HG03196 (cell line): ENCODE data around the gene KCNQ1.
A peak's percentile ranks its signal among the peaks of the same experiment; 100 is the strongest.

ENCODE experiments used
- ATAC-seq: cut with Tn5 transposase; IDR thresholded peaks from one replicate; pipeline ENCODE4 v1.9.1; 2021; ENCODE audit not compliant: unreplicated experiment

Gene KCNQ1

GRCh38 chr11:2532704-2533586 is 88.1 kb downstream of the KCNQ1 start:
- peak; percentile 58 for ATAC-seq

- no peak for ATAC-seq
These were observed 88.9 kb downstream of the KCNQ1 start for GRCh38 chr11:2533587-2534133.

GRCh38 chr11:2534134-2534956 is 89.5 kb downstream of the KCNQ1 start:
- no peak for ATAC-seq

- no peak for ATAC-seq
These were observed 90.3 kb downstream of the KCNQ1 start for GRCh38 chr11:2534957-2535672.

GRCh38 chr11:2535673-2536439 is 91.0 kb downstream of the KCNQ1 start:
- no peak for ATAC-seq

GRCh38 chr11:2536440-2536989 is 91.7 kb downstream of the KCNQ1 start:
- no peak for ATAC-seq

GRCh38 chr11:2537010-2537705 is 92.3 kb downstream of the KCNQ1 start:
- no peak for ATAC-seq

GRCh38 chr11:2537896-2538724 is 93.3 kb downstream of the KCNQ1 start:
- no peak for ATAC-seq

GRCh38 chr11:2538951-2539350 is 94.1 kb downstream of the KCNQ1 start:
- ATAC-seq: no peak

- no peak for ATAC-seq
These were observed 94.8 kb downstream of the KCNQ1 start for GRCh38 chr11:2539371-2540222.

- no peak for ATAC-seq
These were observed 95.6 kb downstream of the KCNQ1 start for GRCh38 chr11:2540223-2540991.

GRCh38 chr11:2540992-2541680 is 96.3 kb downstream of the KCNQ1 start:
- ATAC-seq: no peak

- ATAC-seq: no peak
These were observed 97.1 kb downstream of the KCNQ1 start for GRCh38 chr11:2541881-2542361.

- ATAC-seq: no peak
These were observed 97.6 kb downstream of the KCNQ1 start for GRCh38 chr11:2542406-2542805.

- ATAC-seq: no peak
These were observed 103.0 kb downstream of the KCNQ1 start for GRCh38 chr11:2547806-2548205.

GRCh38 chr11:2548596-2548995 is 103.8 kb downstream of the KCNQ1 start:
- no peak for ATAC-seq
